CD14-positive monocyte (primary cell): ENCODE results near the gene CD14. TPM values are rescaled to one million over a fixed set of nuclear protein-coding genes. Genes with fewer than 3 reads are reported as not detected.

Experiments
- DNase-seq, 3 donors: peaks; one replicate each; pipeline ENCODE4 v3.0.0-alpha.2; 2011 to 2022
- H2AFZ ChIP-seq: 2 replicates; pipeline ENCODE4 v1.6.0; 2012; ENCODE audit warnings: mild to moderate bottlenecking, low read depth, low read length, inconsistent platforms; ENCODE audit not compliant: insufficient read depth, poor library complexity, severe bottlenecking
- H3K27ac ChIP-seq, 2 donors: 1 replicate in 1 of 2; 2 replicates in 1 of 2; pipeline ENCODE4 v1.5.1; 2012 to 2013; ENCODE audit warnings: low read length in 2 of 2, control low read depth in 1 of 2, inconsistent platforms in 1 of 2, low read depth in 1 of 2, mild to moderate bottlenecking in 1 of 2
- H3K27me3 ChIP-seq, 2 donors: one replicate each; pipeline versions ENCODE4 v1.6.0 to v1.6.1; 2011 to 2013; ENCODE audit warnings: low read length in 2 of 2; ENCODE audit not compliant: control insufficient read depth in 2 of 2, insufficient read depth in 2 of 2
- H3K36me3 ChIP-seq, 2 donors: replicated peaks in 1 of 2; 1 replicate in 1 of 2; 2 replicates in 1 of 2; pipeline versions ENCODE4 v1.5.1 to v1.6.1; 2012 to 2013; ENCODE audit warnings: low read length in 2 of 2, control low read depth in 1 of 2, inconsistent platforms in 1 of 2, mild to moderate bottlenecking in 1 of 2; ENCODE audit not compliant: insufficient read depth in 2 of 2, control insufficient read depth in 1 of 2
- H3K4me1 ChIP-seq, 2 donors: 1 replicate in 1 of 2; 2 replicates in 1 of 2; pipeline versions ENCODE4 v1.5.1 to v1.6.1; 2012 to 2013; ENCODE audit warnings: low read length in 2 of 2, control low read depth in 1 of 2, inconsistent platforms in 1 of 2, mild to moderate bottlenecking in 1 of 2, moderate library complexity in 1 of 2; ENCODE audit not compliant: insufficient read depth in 2 of 2, control insufficient read depth in 1 of 2
- H3K4me2 ChIP-seq: replicated peaks from 2 replicates; pipeline ENCODE3; 2012; ENCODE audit warnings: low read length, moderate library complexity, mild to moderate bottlenecking; ENCODE audit not compliant: poor library complexity, severe bottlenecking; ENCODE audit errors: extremely low read depth
- H3K4me3 ChIP-seq, 3 experiments: fragments of 200-600 bp in 1 of 3; sonication (generic) in 1 of 3; replicated peaks in 1 of 3; 1 replicate in 2 of 3; 2 replicates in 1 of 3; pipeline ENCODE4 v1.5.1; 2011 to 2013; ENCODE audit warnings: low read length in 3 of 3, mild to moderate bottlenecking in 3 of 3, control low read depth in 2 of 3, low read depth in 2 of 3, inconsistent platforms in 1 of 3, moderate library complexity in 1 of 3
- H3K79me2 ChIP-seq: 2 replicates; pipeline ENCODE4 v1.6.0; 2012; ENCODE audit warnings: mild to moderate bottlenecking, control low read depth, inconsistent platforms, low read length, moderate library complexity; ENCODE audit not compliant: insufficient read depth
- H3K9ac ChIP-seq: 2 replicates; pipeline ENCODE4 v1.6.0; 2017; ENCODE audit warnings: low read length, mild to moderate bottlenecking; ENCODE audit not compliant: insufficient read depth, poor library complexity, severe bottlenecking
- H3K9me3 ChIP-seq, 2 donors: replicated peaks in 1 of 2; 1 replicate in 1 of 2; 2 replicates in 1 of 2; pipeline versions ENCODE4 v1.5.1 to v1.6.1; 2012 to 2013; ENCODE audit warnings: low read length in 2 of 2, control low read depth in 1 of 2; ENCODE audit not compliant: control insufficient read depth in 1 of 2, insufficient read depth in 1 of 2
- H4K20me1 ChIP-seq: 2 replicates; pipeline ENCODE4 v1.6.0; 2012; ENCODE audit warnings: mild to moderate bottlenecking, low read length, control low read depth, moderate library complexity; ENCODE audit not compliant: insufficient read depth
- H3K27ac Mint-ChIP-seq, 7 donors: one replicate each; pipeline ENCODE4 v1.8.0; 2020; ENCODE audit warnings: mild to moderate bottlenecking in 7 of 7, mixed read lengths in 7 of 7, moderate library complexity in 6 of 7, inconsistent platforms in 2 of 7
- H3K27me3 Mint-ChIP-seq, 3 donors: one replicate each; pipeline ENCODE4 v1.8.0; 2021 to 2022; ENCODE audit warnings: low read depth in 3 of 3, mild to moderate bottlenecking in 3 of 3, mixed read lengths in 3 of 3, moderate library complexity in 3 of 3, inconsistent platforms in 1 of 3
- H3K36me3 Mint-ChIP-seq, 2 donors: one replicate each; pipeline ENCODE4 v1.8.0; 2020; ENCODE audit warnings: mixed read lengths in 2 of 2, inconsistent platforms in 1 of 2, mild to moderate bottlenecking in 1 of 2
- H3K4me1 Mint-ChIP-seq: one replicate; pipeline ENCODE4 v1.8.0; 2020; ENCODE audit warnings: mild to moderate bottlenecking, mixed read lengths
- H3K4me3 Mint-ChIP-seq, 2 donors: one replicate each; pipeline ENCODE4 v1.8.0; 2020; ENCODE audit warnings: mild to moderate bottlenecking in 2 of 2, mixed read lengths in 2 of 2, moderate library complexity in 1 of 2
- H3K9me3 Mint-ChIP-seq, 7 donors: one replicate each; pipeline ENCODE4 v1.8.0; 2020 to 2022; ENCODE audit warnings: mixed read lengths in 7 of 7, mild to moderate bottlenecking in 6 of 7, moderate library complexity in 6 of 7, inconsistent platforms in 2 of 7
- CTCF ChIP-seq: fragments of 200-600 bp; IDR thresholded peaks from one replicate; pipeline ENCODE4 v1.8.0; 2022; ENCODE audit warnings: antibody characterized with exemption, mild to moderate bottlenecking
- WGBS: methylation state at CpG from one replicate; pipeline ENCODE4 v1.1.5; 2013; ENCODE audit warnings: missing lambda C conversion rate; ENCODE audit not compliant: insufficient coverage; 5-methylcytosine and 5-hydroxymethylcytosine counted together
- intact Hi-C, 2 donors: fragments of 100-400 bp; cut with micrococcal nuclease; formaldehyde crosslinking; loops; one replicate each; pipeline versions ENCODE4 v1.15.0 to v1.15.1; 2023
- polyA plus RNA-seq, 3 donors: library from polyadenylated mRNA; depleted of rRNA in 1 of 3; unstranded in 2 of 3; stranded (reverse) in 1 of 3; fragments of 300-500 nt in 2 of 3; fragments of >200 nt in 1 of 3; fragmentation: Illumina TruSeq in 2 of 3; gene quantifications; 1 replicate in 2 of 3; 2 replicates in 1 of 3; pipeline ENCODE4 v1.2.3, GENCODE V29; 2012 to 2021

Gene CD14
- polyA plus RNA-seq, 3 donors: 1,687 to 3,095 (median 2,434) TPM

- H3K4me3 Mint-ChIP-seq: no peak overlapping the region
- H3K4me1 Mint-ChIP-seq: peaks cover 12% of the 10 kb centered on the region
- 98% methylated on average over 16 of the region's 17 CpGs for WGBS
- no peaks in the 10 kb centered on the region for H3K27me3 Mint-ChIP-seq
- Histone ChIP-seq H2AFZ (no peak overlapping the region), H3K4me3 (no peak overlapping the region), H3K79me2 (peaks cover 3% of the 10 kb centered on the region), H3K9me3 (no peaks in the 10 kb centered on the region), H3K4me2 (no peak overlapping the region), H3K27me3 (no peaks in the 10 kb centered on the region), H3K4me1 (peaks cover 8% of the 10 kb centered on the region in 2 donors), H4K20me1 (no peaks in the 10 kb centered on the region), H3K9ac (no peak overlapping the region), H3K36me3 (peaks cover 87 to 96% of the 10 kb centered on the region in 2 donors), H3K27ac (no peak overlapping the region)
- peaks cover 84 to 94% of the 10 kb centered on the region in 2 donors for H3K36me3 Mint-ChIP-seq
- TF ChIP-seq CTCF: no peak
- peak overlapping the region in 1 of 7 donors; percentile 68 for H3K27ac Mint-ChIP-seq
- intact Hi-C loops: no loop called here
- DNase-seq: no peak
- no peaks in the 10 kb centered on the region for H3K9me3 Mint-ChIP-seq
Observed at GRCh38 chr5:140658870-140659269, 25.9 kb upstream of the CD14 start.

DNA sequence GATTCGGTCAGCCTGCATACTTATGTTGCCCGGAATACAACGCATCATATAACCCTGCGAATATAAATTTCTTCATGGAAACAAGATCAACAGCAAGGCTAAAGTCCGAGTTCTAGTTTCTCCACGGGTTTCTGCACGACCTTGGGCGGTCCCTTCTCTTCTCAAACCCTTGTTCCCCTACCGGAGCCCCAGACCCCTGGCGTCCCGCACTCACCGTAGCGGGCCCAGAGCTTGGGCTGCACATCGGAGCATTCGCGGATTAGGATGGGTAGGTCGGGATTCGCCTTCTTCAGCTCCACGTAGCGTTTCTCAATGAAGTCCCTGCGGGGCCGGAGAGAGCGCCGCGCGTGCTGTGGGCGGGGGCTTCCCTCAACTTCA lies 14.1 kb upstream of the CD14 start:
- Histone ChIP-seq H4K20me1 (peaks cover 26% of the 10 kb centered on the region), H3K27me3 (no peaks in the 10 kb centered on the region), H2AFZ (peak overlapping the region; percentile 90), H3K79me2 (peaks cover 63% of the 10 kb centered on the region), H3K27ac (peak overlapping the region; percentile 79 to 95), H3K4me3 (peak overlapping the region; percentile 65 to 94 (median 70)), H3K36me3 (peaks cover 55 to 67% of the 10 kb centered on the region in 2 donors), H3K4me1 (peaks cover 17 to 23% of the 10 kb centered on the region in 2 donors), H3K4me2 (peak overlapping the region; percentile 97), H3K9ac (peak overlapping the region; percentile 84), H3K9me3 (no peaks in the 10 kb centered on the region)
- WGBS: 1% methylated on average over 24 of the region's 27 CpGs
- H3K4me3 Mint-ChIP-seq: peak overlapping the region; percentile 98 to 99
- no peaks in the 10 kb centered on the region for H3K9me3 Mint-ChIP-seq
- TF ChIP-seq CTCF: no peak
- H3K4me1 Mint-ChIP-seq: peaks cover 15% of the 10 kb centered on the region
- intact Hi-C loops: loop anchor here (5.0 to 10.0 kb wide), 5 partner anchors 50 to 245 kb away; partner anchors contain the start of genes ANKHD1 (in 1 of the 2), APBB3 (in 1 of the 2), SLC35A4 (in 1 of the 2) and ZMAT2 (in 1 of the 2)
- no peak for DNase-seq
- peaks cover 0 to 3% (median under 1%) of the 10 kb centered on the region in 3 donors for H3K27me3 Mint-ChIP-seq
- peak overlapping the region; percentile 96 to 100 (median 99) for H3K27ac Mint-ChIP-seq
- peaks cover 57 to 77% of the 10 kb centered on the region in 2 donors for H3K36me3 Mint-ChIP-seq
